Measurements from ENCODE around the gene PIK3R2. TPM values are rescaled to one million over a fixed set of nuclear protein-coding genes. Genes with fewer than 3 reads are reported as not detected.

Gene PIK3R2
- total RNA-seq, 1 donor from 2014 or later: 19.4 TPM

- Mint-ChIP-seq H3K36me3 (ENCODE audit: low read depth) (peaks cover 11% of the 10 kb centered on the region), H3K27me3 (ENCODE audit: low read depth) (no peaks in the 10 kb centered on the region), H3K4me1 (ENCODE audit: low read depth) (peaks cover 5% of the 10 kb centered on the region), H3K27ac (peak overlapping the region; percentile 50), H3K4me3 (ENCODE audit: low read depth) (peak overlapping the region; percentile 57), H3K9me3 (no peaks in the 10 kb centered on the region)
- DNase-seq (ENCODE audit: low spot score): no peak
- intact Hi-C loops (cut with micrococcal nuclease): loop anchor here (10.0 kb wide), 1 partner anchor 156 kb away; the partner anchor contains the start of gene ARRDC2
Observed at GRCh38 chr19:18160493-18160970, 7.6 kb downstream of the PIK3R2 start.

GRCh38 chr19:18160971-18161635 lies 8.1 kb downstream of the PIK3R2 start:
- intact Hi-C loops (cut with micrococcal nuclease): loop anchor here (10.0 kb wide), 1 partner anchor 156 kb away; the partner anchor contains the start of gene ARRDC2
- no peaks in the 10 kb centered on the region for H3K9me3 Mint-ChIP-seq
- H3K4me3 Mint-ChIP-seq (ENCODE audit: low read depth): peak overlapping the region; percentile 57
- H3K27ac Mint-ChIP-seq: peak overlapping the region; percentile 50
- H3K36me3 Mint-ChIP-seq (ENCODE audit: low read depth): peaks cover 17% of the 10 kb centered on the region
- DNase-seq (ENCODE audit: low spot score): peak; percentile 78
- no peaks in the 10 kb centered on the region for H3K27me3 Mint-ChIP-seq (ENCODE audit: low read depth)
- peaks cover 5% of the 10 kb centered on the region for H3K4me1 Mint-ChIP-seq (ENCODE audit: low read depth)

- peaks cover 13% of the 10 kb centered on the region for H3K36me3 Mint-ChIP-seq (ENCODE audit: low read depth)
- H3K4me1 Mint-ChIP-seq (ENCODE audit: low read depth): peaks cover 2% of the 10 kb centered on the region
- intact Hi-C loops (cut with micrococcal nuclease): loop anchor here (10.0 kb wide), 1 partner anchor 157 kb away; the partner anchor contains the start of gene ARRDC2
- no peaks in the 10 kb centered on the region for H3K9me3 Mint-ChIP-seq
- H3K27ac Mint-ChIP-seq: no peak overlapping the region
- no peak for DNase-seq (ENCODE audit: low spot score)
- H3K4me3 Mint-ChIP-seq (ENCODE audit: low read depth): peak overlapping the region; percentile 5
- no peaks in the 10 kb centered on the region for H3K27me3 Mint-ChIP-seq (ENCODE audit: low read depth)
Observed at GRCh38 chr19:18161636-18162002, 8.7 kb downstream of the PIK3R2 start.

DNA sequence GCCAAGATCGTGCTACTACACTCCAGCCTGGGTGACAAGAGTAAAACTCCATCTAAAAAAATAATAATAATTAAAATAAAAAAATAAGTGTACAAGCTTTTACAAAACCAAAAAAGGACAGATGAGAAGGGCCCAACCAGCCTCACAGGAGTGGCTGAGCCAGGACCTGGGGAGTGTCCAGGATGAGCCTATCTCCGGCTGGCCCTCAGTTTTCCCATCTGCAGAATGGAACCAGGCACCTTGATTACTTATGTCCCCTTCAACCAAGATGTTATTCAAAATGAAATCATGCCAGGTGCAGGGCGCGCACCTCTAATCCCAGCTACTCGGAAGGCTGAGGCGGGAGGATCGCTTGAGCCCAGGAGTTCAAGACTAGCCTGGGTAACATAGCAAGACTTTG lies 11.1 kb downstream of the PIK3R2 start:
- Mint-ChIP-seq H3K27me3 (ENCODE audit: low read depth) (no peaks in the 10 kb centered on the region), H3K4me3 (ENCODE audit: low read depth) (no peak overlapping the region), H3K9me3 (no peaks in the 10 kb centered on the region), H3K27ac (no peak overlapping the region), H3K4me1 (ENCODE audit: low read depth) (peaks cover 2% of the 10 kb centered on the region), H3K36me3 (ENCODE audit: low read depth) (peaks cover 21% of the 10 kb centered on the region)
- DNase-seq (ENCODE audit: low spot score): no peak
- intact Hi-C loops (cut with micrococcal nuclease): loop anchor here (10.0 kb wide), 1 partner anchor 159 kb away; the partner anchor contains the start of gene ARRDC2

- intact Hi-C loops (cut with micrococcal nuclease): loop anchor here (10.0 kb wide), 1 partner anchor 161 kb away; the partner anchor contains the start of gene ARRDC2
- H3K27me3 Mint-ChIP-seq (ENCODE audit: low read depth): no peaks in the 10 kb centered on the region
- H3K27ac Mint-ChIP-seq: no peak overlapping the region
- no peaks in the 10 kb centered on the region for H3K4me1 Mint-ChIP-seq (ENCODE audit: low read depth)
- no peak overlapping the region for H3K4me3 Mint-ChIP-seq (ENCODE audit: low read depth)
- H3K36me3 Mint-ChIP-seq (ENCODE audit: low read depth): peaks cover 25% of the 10 kb centered on the region
- DNase-seq (ENCODE audit: low spot score): no peak
- H3K9me3 Mint-ChIP-seq: no peaks in the 10 kb centered on the region
Observed at GRCh38 chr19:18165794-18166544, 13.0 kb downstream of the PIK3R2 start.

GRCh38 chr19:18167011-18167410 lies 14.0 kb downstream of the PIK3R2 start:
- Mint-ChIP-seq H3K27ac (no peak overlapping the region), H3K9me3 (no peaks in the 10 kb centered on the region)

DNA sequence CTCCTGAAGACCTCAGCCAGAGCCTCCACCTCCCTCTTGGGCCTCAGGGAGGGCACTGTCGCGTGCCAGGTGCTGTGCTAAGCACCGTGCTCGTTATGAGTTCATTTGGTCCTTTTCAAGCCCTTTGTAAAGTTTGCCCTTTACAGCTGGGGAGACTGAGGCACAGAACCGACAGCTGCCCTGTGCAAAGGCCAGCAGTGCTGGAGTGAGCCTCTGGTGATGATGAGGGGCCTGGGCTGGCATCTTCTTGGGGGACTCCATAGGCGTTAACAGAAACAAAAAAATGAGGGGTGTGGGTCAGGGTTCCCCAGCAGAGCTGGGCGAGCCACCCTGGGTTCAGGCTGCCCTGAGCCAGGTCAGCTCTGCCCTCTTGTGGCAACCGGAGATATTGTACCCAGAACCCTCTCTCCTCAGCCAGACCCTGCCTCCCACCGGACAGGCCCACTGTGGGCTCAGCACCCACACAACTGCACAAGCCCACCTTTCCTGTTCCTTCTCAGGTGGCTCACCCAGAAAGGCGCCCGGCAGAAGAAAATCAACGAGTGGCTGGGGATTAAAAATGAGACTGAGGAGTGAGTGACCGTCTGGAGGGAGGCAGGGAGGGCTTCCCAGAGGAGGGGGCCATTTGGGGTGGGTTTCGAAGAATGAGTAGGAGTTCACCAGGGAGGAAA lies 15.1 kb downstream of the PIK3R2 start:
- H3K27me3 Mint-ChIP-seq (ENCODE audit: low read depth): no peaks in the 10 kb centered on the region
- H3K27ac Mint-ChIP-seq: no peak overlapping the region
- intact Hi-C loops (cut with micrococcal nuclease): loop anchor here (1.0 to 10.0 kb wide), 2 partner anchors 55 to 163 kb away; partner anchors contain the start of gene ARRDC2
- no peak overlapping the region for H3K4me3 Mint-ChIP-seq (ENCODE audit: low read depth)
- peak; percentile 47 for DNase-seq (ENCODE audit: low spot score)
- peaks cover 25% of the 10 kb centered on the region for H3K36me3 Mint-ChIP-seq (ENCODE audit: low read depth)
- no peaks in the 10 kb centered on the region for H3K9me3 Mint-ChIP-seq
- peaks cover 8% of the 10 kb centered on the region for H3K4me1 Mint-ChIP-seq (ENCODE audit: low read depth)

More at GRCh38 chr19:18167011-18167410, 14.0 kb downstream of the PIK3R2 start:
- Mint-ChIP-seq H3K4me1 (ENCODE audit: low read depth) (peaks cover 4% of the 10 kb centered on the region), H3K36me3 (ENCODE audit: low read depth) (peaks cover 25% of the 10 kb centered on the region), H3K4me3 (ENCODE audit: low read depth) (no peak overlapping the region), H3K27me3 (ENCODE audit: low read depth) (no peaks in the 10 kb centered on the region)
- DNase-seq (ENCODE audit: low spot score): no peak
- intact Hi-C loops (cut with micrococcal nuclease): loop anchor here (10.0 kb wide), 1 partner anchor 162 kb away; the partner anchor contains the start of gene ARRDC2

- DNase-seq (ENCODE audit: low spot score): no peak
- H3K4me3 Mint-ChIP-seq (ENCODE audit: low read depth): no peak overlapping the region
- H3K36me3 Mint-ChIP-seq (ENCODE audit: low read depth): peaks cover 25% of the 10 kb centered on the region
- H3K27ac Mint-ChIP-seq: no peak overlapping the region
- no peaks in the 10 kb centered on the region for H3K27me3 Mint-ChIP-seq (ENCODE audit: low read depth)
- intact Hi-C loops (cut with micrococcal nuclease): loop anchor here (1.0 to 10.0 kb wide), 2 partner anchors 56 to 164 kb away; partner anchors contain the start of gene ARRDC2
- peaks cover 11% of the 10 kb centered on the region for H3K4me1 Mint-ChIP-seq (ENCODE audit: low read depth)
- H3K9me3 Mint-ChIP-seq: no peaks in the 10 kb centered on the region
Observed at GRCh38 chr19:18168673-18169381, 15.9 kb downstream of the PIK3R2 start.

- no peak overlapping the region for H3K4me3 Mint-ChIP-seq (ENCODE audit: low read depth)
- H3K27me3 Mint-ChIP-seq (ENCODE audit: low read depth): no peaks in the 10 kb centered on the region
- peaks cover 19% of the 10 kb centered on the region for H3K36me3 Mint-ChIP-seq (ENCODE audit: low read depth)
- H3K4me1 Mint-ChIP-seq (ENCODE audit: low read depth): peaks cover 22% of the 10 kb centered on the region
- DNase-seq (ENCODE audit: low spot score): no peak
- H3K9me3 Mint-ChIP-seq: no peaks in the 10 kb centered on the region
- intact Hi-C loops (cut with micrococcal nuclease): no loop called here
- H3K27ac Mint-ChIP-seq: no peak overlapping the region
Observed at GRCh38 chr19:18170714-18171255, 17.8 kb downstream of the PIK3R2 start.

DNA sequence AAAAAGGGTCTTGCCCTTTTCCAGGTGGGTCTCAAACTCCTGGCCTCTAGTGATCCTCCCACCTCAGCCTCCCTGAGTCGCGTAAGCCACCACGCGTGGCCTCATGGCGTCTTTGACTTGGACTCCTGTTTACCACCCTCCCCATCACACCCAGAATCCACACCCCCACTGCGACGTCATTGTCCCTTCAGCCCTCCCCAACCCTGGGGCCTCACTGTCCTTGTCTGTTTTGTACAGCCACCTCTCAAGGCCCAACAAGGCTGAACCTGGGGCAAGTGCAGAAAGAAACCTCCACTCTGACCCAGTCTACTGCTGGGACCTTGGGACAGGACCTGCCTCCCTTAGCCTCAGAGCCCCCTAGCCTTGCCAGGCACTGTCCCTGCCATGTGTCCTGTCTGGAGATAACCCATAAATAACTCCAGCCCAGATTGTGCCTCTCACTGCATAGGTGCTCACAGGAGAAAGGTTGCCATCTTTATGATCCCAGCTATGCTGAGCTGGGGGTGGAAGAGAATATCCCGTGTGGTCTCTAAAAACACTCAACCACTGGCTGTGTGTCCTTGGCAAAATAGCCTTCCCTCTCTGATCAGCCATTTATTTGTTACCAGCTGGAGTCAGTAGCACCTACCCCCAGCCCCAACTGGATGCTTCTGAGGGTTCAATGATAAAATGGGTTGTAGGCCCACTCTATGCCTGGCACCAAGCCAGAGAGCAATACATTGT lies 18.8 kb downstream of the PIK3R2 start:
- no peak for DNase-seq (ENCODE audit: low spot score)
- intact Hi-C loops (cut with micrococcal nuclease): no loop called here
- Mint-ChIP-seq H3K27me3 (ENCODE audit: low read depth) (no peaks in the 10 kb centered on the region), H3K4me1 (ENCODE audit: low read depth) (peaks cover 22% of the 10 kb centered on the region), H3K36me3 (ENCODE audit: low read depth) (peaks cover 15% of the 10 kb centered on the region), H3K27ac (peak overlapping the region; percentile 12), H3K9me3 (no peaks in the 10 kb centered on the region), H3K4me3 (ENCODE audit: low read depth) (no peak overlapping the region)

DNA sequence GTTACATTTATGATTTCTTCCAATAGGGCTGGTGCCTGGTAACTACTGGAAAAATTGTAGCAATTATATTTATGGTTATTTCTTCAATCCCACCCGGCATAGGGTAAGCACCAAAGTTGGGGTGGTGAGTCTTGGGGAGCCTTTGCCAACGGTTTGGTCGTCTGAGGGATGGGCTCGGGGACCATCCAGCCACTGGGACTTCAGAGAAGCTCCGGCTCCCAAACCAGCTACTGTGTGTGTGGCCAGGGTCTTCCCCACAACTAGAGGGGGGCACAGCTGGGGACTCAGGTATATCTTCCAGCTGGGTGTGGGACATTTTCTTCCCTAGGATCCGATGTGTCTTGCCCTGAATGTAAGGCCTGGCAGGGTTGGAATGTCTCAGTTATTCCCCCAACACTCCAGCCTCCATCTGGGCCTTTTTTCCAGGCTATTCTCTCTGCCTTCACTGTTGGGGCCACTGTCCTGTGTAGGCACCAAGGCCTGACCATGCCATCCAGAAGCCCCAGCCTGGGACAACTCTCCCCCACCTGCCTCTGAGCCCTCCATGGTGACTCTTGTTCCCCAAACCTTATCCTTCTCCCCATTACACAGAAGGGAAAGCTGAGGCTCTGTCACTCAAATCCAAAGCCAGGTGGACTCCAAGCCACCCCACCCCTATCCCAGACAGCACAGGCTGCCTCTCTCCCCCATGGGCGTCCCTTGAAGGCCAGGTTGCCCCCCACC lies 19.5 kb downstream of the PIK3R2 start:
- intact Hi-C loops (cut with micrococcal nuclease): no loop called here
- H3K4me3 Mint-ChIP-seq (ENCODE audit: low read depth): peak overlapping the region; percentile 42

More for the DNA sequence above, 19.5 kb downstream of the PIK3R2 start:
- DNase-seq (ENCODE audit: low spot score): no peak
- peaks cover 22% of the 10 kb centered on the region for H3K4me1 Mint-ChIP-seq (ENCODE audit: low read depth)
- H3K9me3 Mint-ChIP-seq: no peaks in the 10 kb centered on the region
- peaks cover 18% of the 10 kb centered on the region for H3K36me3 Mint-ChIP-seq (ENCODE audit: low read depth)
- no peak overlapping the region for H3K27ac Mint-ChIP-seq
- H3K27me3 Mint-ChIP-seq (ENCODE audit: low read depth): no peaks in the 10 kb centered on the region

All from activated T-helper 2 cell treated with anti-CD3 and anti-CD28 coated beads, Interferon-gamma antibody, Interleukin-2, Interleukin-4, amounts not matched to agents 10 μg/mL and 5 μg/mL and 100 μg/mL, durations not matched to agents 14 hours and 24 hours and 36 hours (primary cell).